NCI-H1930 (cell line): ENCODE measurements around the gene FN3K.

ENCODE experiments used
- DNase-seq, 2 experiments: peaks; one replicate each; lab custom pipeline; 2025; lab: John Stamatoyannopoulos, UW

FN3K gene

GRCh38 chr17:82795615-82796014 lies 60.2 kb downstream of the FN3K start:
- DNase-seq: no peak

GRCh38 chr17:82797061-82797460 lies 61.6 kb downstream of the FN3K start:
- no peak for DNase-seq

- DNase-seq: no peak
Measured at GRCh38 chr17:82798752-82799151, 63.3 kb downstream of the FN3K start.

- no peak for DNase-seq
Measured at GRCh38 chr17:82799591-82799990, 64.2 kb downstream of the FN3K start.
